GM12878 (cell line): ENCODE measurements around the gene ATXN2. TPM values are rescaled to one million over a fixed set of nuclear protein-coding genes. Genes with fewer than 3 reads are reported as not detected.

Experiments used
- BHLHE40 ChIP-seq, 2 experiments: fragments of 450-650 bp in 1 of 2; IDR thresholded peaks; 2 replicates each; pipeline ENCODE4 v1.6.1; 2011 to 2017; ENCODE audit warnings: low read depth in 2 of 2, borderline replicate concordance in 1 of 2, improper control_type of control experiment in 1 of 2, low read length in 1 of 2, mild to moderate bottlenecking in 1 of 2
- CREB1 ChIP-seq: IDR thresholded peaks from 2 replicates; pipeline ENCODE4 v1.6.1; 2012; ENCODE audit warnings: low read depth, mild to moderate bottlenecking, inconsistent platforms
- CREM ChIP-seq: IDR thresholded peaks from 2 replicates; pipeline ENCODE4 v1.6.1; 2014; ENCODE audit warnings: antibody characterized with exemption, low read depth
- EZH2 ChIP-seq: IDR thresholded peaks from 2 replicates; pipeline ENCODE4 v1.6.1; 2012; ENCODE audit warnings: low read depth, mild to moderate bottlenecking, control low read depth, inconsistent platforms, low read length, borderline replicate concordance; ENCODE audit not compliant: control insufficient read depth
- FOS ChIP-seq: IDR thresholded peaks from 3 replicates; pipeline ENCODE4 v1.6.1; 2011; ENCODE audit warnings: borderline replicate concordance; ENCODE audit not compliant: insufficient read length; ENCODE audit errors: extremely low read depth
- FOXM1 ChIP-seq: IDR thresholded peaks from 2 replicates; pipeline ENCODE4 v1.6.1; 2012; ENCODE audit warnings: low read depth, mild to moderate bottlenecking, inconsistent platforms, low read length, moderate library complexity
- HCFC1 ChIP-seq: fragments of 150-350 bp; IDR thresholded peaks from 2 replicates; pipeline ENCODE4 v1.6.1; 2014; ENCODE audit warnings: low read length
- HDAC2 ChIP-seq: fragments of 200-600 bp; sonication (generic); IDR thresholded peaks from 2 replicates; pipeline ENCODE4 v1.6.1; 2017
- KLF5 ChIP-seq: fragments of 450-650 bp; IDR thresholded peaks from 2 replicates; pipeline ENCODE4 v1.6.1; 2014; ENCODE audit warnings: mild to moderate bottlenecking; ENCODE audit not compliant: partially characterized antibody
- MEF2B ChIP-seq: fragments of 450-650 bp; IDR thresholded peaks from 2 replicates; pipeline ENCODE4 v1.6.1; 2018; ENCODE audit warnings: mild to moderate bottlenecking, moderate library complexity; ENCODE audit not compliant: partially characterized antibody, poor library complexity, severe bottlenecking
- MTA2 ChIP-seq: fragments of 450-650 bp; IDR thresholded peaks from 2 replicates; pipeline ENCODE4 v1.6.1; 2016; ENCODE audit warnings: low read depth, mild to moderate bottlenecking, moderate library complexity
- MTA3 ChIP-seq: IDR thresholded peaks from 2 replicates; pipeline ENCODE4 v1.6.1; 2012; ENCODE audit warnings: low read length, inconsistent platforms, borderline replicate concordance
- MYB ChIP-seq: fragments of 150-350 bp; IDR thresholded peaks from 2 replicates; pipeline ENCODE4 v1.6.1; 2014; ENCODE audit warnings: mild to moderate bottlenecking, low read depth, low read length, borderline replicate concordance
- NFXL1 ChIP-seq: fragments of 450-650 bp; IDR thresholded peaks from 2 replicates; pipeline ENCODE4 v1.6.1; 2017; ENCODE audit warnings: antibody characterized with exemption, mild to moderate bottlenecking, borderline replicate concordance
- SIN3A ChIP-seq: IDR thresholded peaks from 2 replicates; pipeline ENCODE4 v1.6.1; 2012; ENCODE audit warnings: low read depth, low read length, improper control_type of control experiment
- TCF12 ChIP-seq: IDR thresholded peaks from 2 replicates; pipeline ENCODE4 v1.6.1; 2011; ENCODE audit warnings: low read depth, mild to moderate bottlenecking, low read length
- polyA plus RNA-seq, 11 experiments: library from polyadenylated mRNA; depleted of rRNA in 4 of 11; unstranded in 6 of 11; stranded (reverse) in 5 of 11; fragments of >200 nt; fragmentation: Nextera tagmentation in 4 of 11; fragmentation: Illumina TruSeq in 1 of 11; extraction: Ambion mirVana in 4 of 11; extraction: Trizol in 1 of 11; gene quantifications; 1 replicate in 1 of 11; 2 replicates in 10 of 11; pipeline versions ENCODE4 v1.2.1 to v1.2.3, GENCODE V29; 2011 to 2016; ENCODE audit warnings: inconsistent platforms in 2 of 11, missing spikeins in 2 of 11, low read depth in 1 of 11
- total RNA-seq, 4 experiments: library from RNA; depleted of rRNA in 3 of 4; stranded (reverse); fragments of >200 nt in 3 of 4; fragmentation: Illumina TruSeq in 1 of 4; extraction: Trizol in 1 of 4; gene quantifications; 2 replicates each; pipeline versions ENCODE4 v1.2.1 to v1.2.3, GENCODE V29; 2013 to 2021
- TF ChIP-seq, protein P1 (sequence below): fragments of 450-650 bp; IDR thresholded peaks from 2 replicates; pipeline ENCODE4 v1.6.1; 2018; ENCODE audit warnings: mild to moderate bottlenecking, low read depth, moderate library complexity; ENCODE audit not compliant: partially characterized antibody
- TF ChIP-seq, protein P2 (sequence below): fragments of 450-650 bp; IDR thresholded peaks from 2 replicates; pipeline ENCODE4 v1.6.1; 2017; ENCODE audit warnings: mild to moderate bottlenecking, moderate library complexity
- TF ChIP-seq, protein P3 (sequence below): IDR thresholded peaks from 2 replicates; pipeline ENCODE4 v1.6.1; 2012; ENCODE audit warnings: low read length, inconsistent platforms
- TF ChIP-seq, protein P4 (sequence below): fragments of 450-650 bp; IDR thresholded peaks from 2 replicates; pipeline ENCODE4 v1.6.1; 2017; ENCODE audit warnings: mild to moderate bottlenecking, low read depth, inconsistent platforms; ENCODE audit not compliant: poor library complexity, severe bottlenecking

Gene ATXN2
- total and polyA plus RNA-seq, 10 of the 15 experiments (the other 5 are each of a cell fraction or from before 2014, with no cell fraction given) = 8.8 to 31.5 (median 19.0) TPM

DNA sequence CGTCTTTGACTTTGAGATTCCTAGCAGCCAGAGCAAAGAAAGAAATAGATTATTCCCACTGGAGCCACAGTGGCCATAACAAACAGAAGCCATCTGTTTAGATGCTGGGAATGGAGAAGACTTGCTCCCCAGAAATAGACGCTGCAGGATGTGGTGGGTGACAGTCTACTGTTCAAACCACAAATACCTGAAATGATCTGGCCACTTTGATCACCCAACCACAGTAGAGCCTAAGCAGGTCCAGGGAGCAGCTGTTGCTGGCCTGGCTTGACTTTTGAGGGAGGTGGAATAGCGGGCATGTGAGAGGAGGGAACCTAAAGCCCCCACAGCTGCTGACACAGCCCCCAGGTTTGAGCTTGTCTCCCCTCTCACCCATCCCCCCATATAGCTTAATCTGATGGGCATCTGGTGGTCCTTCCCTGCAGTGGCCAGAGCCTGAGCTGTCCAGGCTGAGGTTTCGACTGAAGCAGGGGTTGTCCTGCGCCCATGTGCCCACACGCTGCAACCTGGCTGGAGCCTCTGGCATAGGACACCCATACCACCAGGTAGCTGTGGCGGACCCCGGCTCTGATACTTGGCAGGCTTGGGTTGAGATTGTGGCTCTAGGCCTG, 154.7 kb downstream of the ATXN2 start (continued):
- peak; percentile 95 for TF ChIP-seq CREM
- peak; percentile 97 for TF ChIP-seq FOXM1
- peak; percentile 77 for TF ChIP-seq MEF2B
- no peak for TF ChIP-seq HCFC1
- TF ChIP-seq MYB = no peak
- TF ChIP-seq CREB1 = peak; percentile 73
- no peak; the same call in 1 of the 2 replicates for TF ChIP-seq MTA2
- peak; percentile 43 to 66; a peak in 3 of 4 replicates for TF ChIP-seq BHLHE40 (IDR thresholded peaks at IDR 0.05; ENCODE audit: borderline replicate concordance in 1 of 2, low read depth in 2 of 2, low read length in 1 of 2)
- no peak for TF ChIP-seq HDAC2
- TF ChIP-seq, protein P1, sequence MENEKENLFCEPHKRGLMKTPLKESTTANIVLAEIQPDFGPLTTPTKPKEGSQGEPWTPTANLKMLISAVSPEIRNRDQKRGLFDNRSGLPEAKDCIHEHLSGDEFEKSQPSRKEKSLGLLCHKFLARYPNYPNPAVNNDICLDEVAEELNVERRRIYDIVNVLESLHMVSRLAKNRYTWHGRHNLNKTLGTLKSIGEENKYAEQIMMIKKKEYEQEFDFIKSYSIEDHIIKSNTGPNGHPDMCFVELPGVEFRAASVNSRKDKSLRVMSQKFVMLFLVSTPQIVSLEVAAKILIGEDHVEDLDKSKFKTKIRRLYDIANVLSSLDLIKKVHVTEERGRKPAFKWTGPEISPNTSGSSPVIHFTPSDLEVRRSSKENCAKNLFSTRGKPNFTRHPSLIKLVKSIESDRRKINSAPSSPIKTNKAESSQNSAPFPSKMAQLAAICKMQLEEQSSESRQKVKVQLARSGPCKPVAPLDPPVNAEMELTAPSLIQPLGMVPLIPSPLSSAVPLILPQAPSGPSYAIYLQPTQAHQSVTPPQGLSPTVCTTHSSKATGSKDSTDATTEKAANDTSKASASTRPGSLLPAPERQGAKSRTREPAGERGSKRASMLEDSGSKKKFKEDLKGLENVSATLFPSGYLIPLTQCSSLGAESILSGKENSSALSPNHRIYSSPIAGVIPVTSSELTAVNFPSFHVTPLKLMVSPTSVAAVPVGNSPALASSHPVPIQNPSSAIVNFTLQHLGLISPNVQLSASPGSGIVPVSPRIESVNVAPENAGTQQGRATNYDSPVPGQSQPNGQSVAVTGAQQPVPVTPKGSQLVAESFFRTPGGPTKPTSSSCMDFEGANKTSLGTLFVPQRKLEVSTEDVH = no peak
- TF ChIP-seq, protein P2, sequence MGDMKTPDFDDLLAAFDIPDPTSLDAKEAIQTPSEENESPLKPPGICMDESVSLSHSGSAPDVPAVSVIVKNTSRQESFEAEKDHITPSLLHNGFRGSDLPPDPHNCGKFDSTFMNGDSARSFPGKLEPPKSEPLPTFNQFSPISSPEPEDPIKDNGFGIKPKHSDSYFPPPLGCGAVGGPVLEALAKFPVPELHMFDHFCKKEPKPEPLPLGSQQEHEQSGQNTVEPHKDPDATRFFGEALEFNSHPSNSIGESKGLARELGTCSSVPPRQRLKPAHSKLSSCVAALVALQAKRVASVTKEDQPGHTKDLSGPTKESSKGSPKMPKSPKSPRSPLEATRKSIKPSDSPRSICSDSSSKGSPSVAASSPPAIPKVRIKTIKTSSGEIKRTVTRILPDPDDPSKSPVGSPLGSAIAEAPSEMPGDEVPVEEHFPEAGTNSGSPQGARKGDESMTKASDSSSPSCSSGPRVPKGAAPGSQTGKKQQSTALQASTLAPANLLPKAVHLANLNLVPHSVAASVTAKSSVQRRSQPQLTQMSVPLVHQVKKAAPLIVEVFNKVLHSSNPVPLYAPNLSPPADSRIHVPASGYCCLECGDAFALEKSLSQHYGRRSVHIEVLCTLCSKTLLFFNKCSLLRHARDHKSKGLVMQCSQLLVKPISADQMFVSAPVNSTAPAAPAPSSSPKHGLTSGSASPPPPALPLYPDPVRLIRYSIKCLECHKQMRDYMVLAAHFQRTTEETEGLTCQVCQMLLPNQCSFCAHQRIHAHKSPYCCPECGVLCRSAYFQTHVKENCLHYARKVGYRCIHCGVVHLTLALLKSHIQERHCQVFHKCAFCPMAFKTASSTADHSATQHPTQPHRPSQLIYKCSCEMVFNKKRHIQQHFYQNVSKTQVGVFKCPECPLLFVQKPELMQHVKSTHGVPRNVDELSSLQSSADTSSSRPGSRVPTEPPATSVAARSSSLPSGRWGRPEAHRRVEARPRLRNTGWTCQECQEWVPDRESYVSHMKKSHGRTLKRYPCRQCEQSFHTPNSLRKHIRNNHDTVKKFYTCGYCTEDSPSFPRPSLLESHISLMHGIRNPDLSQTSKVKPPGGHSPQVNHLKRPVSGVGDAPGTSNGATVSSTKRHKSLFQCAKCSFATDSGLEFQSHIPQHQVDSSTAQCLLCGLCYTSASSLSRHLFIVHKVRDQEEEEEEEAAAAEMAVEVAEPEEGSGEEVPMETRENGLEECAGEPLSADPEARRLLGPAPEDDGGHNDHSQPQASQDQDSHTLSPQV = no peak
- TF ChIP-seq, protein P3, sequence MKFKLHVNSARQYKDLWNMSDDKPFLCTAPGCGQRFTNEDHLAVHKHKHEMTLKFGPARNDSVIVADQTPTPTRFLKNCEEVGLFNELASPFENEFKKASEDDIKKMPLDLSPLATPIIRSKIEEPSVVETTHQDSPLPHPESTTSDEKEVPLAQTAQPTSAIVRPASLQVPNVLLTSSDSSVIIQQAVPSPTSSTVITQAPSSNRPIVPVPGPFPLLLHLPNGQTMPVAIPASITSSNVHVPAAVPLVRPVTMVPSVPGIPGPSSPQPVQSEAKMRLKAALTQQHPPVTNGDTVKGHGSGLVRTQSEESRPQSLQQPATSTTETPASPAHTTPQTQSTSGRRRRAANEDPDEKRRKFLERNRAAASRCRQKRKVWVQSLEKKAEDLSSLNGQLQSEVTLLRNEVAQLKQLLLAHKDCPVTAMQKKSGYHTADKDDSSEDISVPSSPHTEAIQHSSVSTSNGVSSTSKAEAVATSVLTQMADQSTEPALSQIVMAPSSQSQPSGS = peak; percentile 84
- TF ChIP-seq TCF12 = peak; percentile 99
- TF ChIP-seq FOS = no peak
- TF ChIP-seq MTA3 = peak; percentile 94
- TF ChIP-seq SIN3A = no peak
- TF ChIP-seq, protein P4, sequence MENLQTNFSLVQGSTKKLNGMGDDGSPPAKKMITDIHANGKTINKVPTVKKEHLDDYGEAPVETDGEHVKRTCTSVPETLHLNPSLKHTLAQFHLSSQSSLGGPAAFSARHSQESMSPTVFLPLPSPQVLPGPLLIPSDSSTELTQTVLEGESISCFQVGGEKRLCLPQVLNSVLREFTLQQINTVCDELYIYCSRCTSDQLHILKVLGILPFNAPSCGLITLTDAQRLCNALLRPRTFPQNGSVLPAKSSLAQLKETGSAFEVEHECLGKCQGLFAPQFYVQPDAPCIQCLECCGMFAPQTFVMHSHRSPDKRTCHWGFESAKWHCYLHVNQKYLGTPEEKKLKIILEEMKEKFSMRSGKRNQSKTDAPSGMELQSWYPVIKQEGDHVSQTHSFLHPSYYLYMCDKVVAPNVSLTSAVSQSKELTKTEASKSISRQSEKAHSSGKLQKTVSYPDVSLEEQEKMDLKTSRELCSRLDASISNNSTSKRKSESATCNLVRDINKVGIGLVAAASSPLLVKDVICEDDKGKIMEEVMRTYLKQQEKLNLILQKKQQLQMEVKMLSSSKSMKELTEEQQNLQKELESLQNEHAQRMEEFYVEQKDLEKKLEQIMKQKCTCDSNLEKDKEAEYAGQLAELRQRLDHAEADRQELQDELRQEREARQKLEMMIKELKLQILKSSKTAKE = peak; percentile 50
- no peak for TF ChIP-seq NFXL1
- TF ChIP-seq EZH2 = peak; percentile 35; the same call in 1 of the 2 replicates
- no peak for TF ChIP-seq KLF5
